Neuron (in vitro differentiated cells): ENCODE measurements around the gene JPH3.

Source experiments
- H2AFZ ChIP-seq: one replicate; pipeline ENCODE4 v1.6.1; 2013; ENCODE audit warnings: low read depth, mild to moderate bottlenecking, inconsistent platforms, low read length, moderate library complexity
- H3K27me3 ChIP-seq: one replicate; pipeline ENCODE4 v1.6.1; 2013; ENCODE audit warnings: low read length; ENCODE audit not compliant: insufficient read depth
- H3K36me3 ChIP-seq: one replicate; pipeline ENCODE4 v1.6.1; 2013; ENCODE audit warnings: low read length; ENCODE audit not compliant: insufficient read depth
- H3K4me1 ChIP-seq: one replicate; pipeline ENCODE4 v1.6.1; 2013; ENCODE audit warnings: low read length; ENCODE audit not compliant: insufficient read depth
- H3K4me3 ChIP-seq: 2 replicates; pipeline ENCODE4 v1.5.1; 2013; ENCODE audit warnings: mild to moderate bottlenecking, low read length, moderate library complexity
- H3K9me3 ChIP-seq: one replicate; pipeline ENCODE4 v1.6.1; 2013; ENCODE audit warnings: low read length

The JPH3 gene

GRCh38 chr16:87613961-87614360 is 11.7 kb downstream of the JPH3 start:
- no peaks in the 10 kb centered on the region for H3K4me1 ChIP-seq
- H3K4me3 ChIP-seq, result no peak overlapping the region
- H3K36me3 ChIP-seq, result no peaks in the 10 kb centered on the region
- no peak overlapping the region for H2AFZ ChIP-seq
- H3K27me3 ChIP-seq, result peaks cover 4% of the 10 kb centered on the region
- no peaks in the 10 kb centered on the region for H3K9me3 ChIP-seq

GRCh38 chr16:87615621-87616041 is 13.3 kb downstream of the JPH3 start:
- H3K27me3 ChIP-seq, result peaks cover 4% of the 10 kb centered on the region
- no peaks in the 10 kb centered on the region for H3K36me3 ChIP-seq
- no peaks in the 10 kb centered on the region for H3K9me3 ChIP-seq
- no peak overlapping the region for H3K4me3 ChIP-seq
- H3K4me1 ChIP-seq, result no peaks in the 10 kb centered on the region
- H2AFZ ChIP-seq, result no peak overlapping the region

GRCh38 chr16:87616556-87616955 is 14.2 kb downstream of the JPH3 start:
- H3K27me3 ChIP-seq, result peaks cover 5% of the 10 kb centered on the region
- no peaks in the 10 kb centered on the region for H3K9me3 ChIP-seq
- no peaks in the 10 kb centered on the region for H3K4me1 ChIP-seq
- no peak overlapping the region for H2AFZ ChIP-seq
- no peaks in the 10 kb centered on the region for H3K36me3 ChIP-seq
- no peak overlapping the region for H3K4me3 ChIP-seq

DNA sequence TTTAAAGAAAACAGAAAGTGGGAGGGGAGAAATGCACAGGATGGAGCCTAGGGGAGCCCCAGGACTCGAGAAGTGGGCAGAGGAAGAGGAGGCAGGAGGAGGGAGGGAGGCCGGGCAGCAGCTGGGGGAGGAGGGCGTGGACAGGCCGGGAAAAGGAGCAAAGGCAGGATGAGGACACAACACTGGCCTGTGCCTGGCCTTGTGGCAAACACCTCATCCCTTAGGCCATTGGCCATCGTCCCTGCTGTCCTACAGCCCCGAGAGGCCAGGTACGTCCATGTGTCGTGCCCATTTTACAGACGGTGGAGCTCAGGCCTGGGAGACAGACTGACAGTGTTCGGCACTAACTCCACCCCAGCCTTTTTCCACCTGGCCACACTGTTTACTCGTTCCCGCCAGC is 15.9 kb downstream of the JPH3 start:
- Histone ChIP-seq H2AFZ (no peak overlapping the region), H3K27me3 (peaks cover 18% of the 10 kb centered on the region), H3K9me3 (no peaks in the 10 kb centered on the region), H3K4me3 (no peak overlapping the region), H3K4me1 (no peaks in the 10 kb centered on the region), H3K36me3 (no peaks in the 10 kb centered on the region)

DNA sequence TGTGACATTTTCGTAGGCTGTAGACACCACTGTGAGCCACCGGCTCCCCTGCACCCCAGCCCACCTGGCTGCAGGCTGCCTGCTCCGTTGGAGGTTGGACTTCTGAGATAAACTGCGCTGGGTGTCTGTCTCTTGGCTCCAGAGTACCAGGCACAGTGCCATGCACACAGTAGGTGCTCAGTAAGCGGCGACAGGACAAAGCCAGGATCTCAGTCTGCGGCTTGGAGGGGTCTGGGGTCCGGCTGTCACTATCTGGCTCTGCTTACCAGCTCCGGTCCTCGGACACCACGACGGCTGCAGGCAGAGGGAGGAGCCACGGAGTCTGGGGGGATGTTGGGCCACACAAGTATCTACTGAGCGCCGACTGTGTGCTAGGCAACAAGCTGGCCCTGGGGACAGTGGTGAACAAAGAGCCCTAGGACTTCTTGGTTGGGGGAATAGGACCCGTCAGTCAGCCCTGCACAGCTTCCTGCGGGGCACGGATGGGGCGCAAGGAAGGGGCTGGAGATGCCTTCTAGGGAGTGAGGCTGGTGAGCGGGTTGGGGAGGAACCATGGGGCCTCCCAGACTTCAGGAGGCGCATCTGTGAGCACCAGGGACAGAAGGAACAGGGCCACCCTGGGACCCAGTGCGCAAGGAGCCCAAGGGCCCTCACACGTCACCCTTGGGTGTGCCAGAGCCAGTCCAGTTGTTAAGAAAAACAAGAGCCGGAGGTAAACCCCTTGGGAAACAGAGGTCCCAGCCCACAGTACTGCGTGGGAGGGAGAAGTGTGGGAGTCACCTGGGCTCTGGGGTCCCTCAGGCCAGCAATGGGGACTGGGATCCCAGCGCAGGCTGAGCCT is 17.3 kb downstream of the JPH3 start:
- Histone ChIP-seq H3K36me3 (no peaks in the 10 kb centered on the region), H3K4me1 (no peaks in the 10 kb centered on the region), H3K27me3 (peaks cover 25% of the 10 kb centered on the region), H2AFZ (no peak overlapping the region), H3K4me3 (no peak overlapping the region), H3K9me3 (no peaks in the 10 kb centered on the region)

GRCh38 chr16:87620201-87620495 is 17.8 kb downstream of the JPH3 start:
- no peaks in the 10 kb centered on the region for H3K36me3 ChIP-seq
- H3K4me3 ChIP-seq, result no peak overlapping the region
- H3K4me1 ChIP-seq, result no peaks in the 10 kb centered on the region
- no peaks in the 10 kb centered on the region for H3K9me3 ChIP-seq
- peaks cover 25% of the 10 kb centered on the region for H3K27me3 ChIP-seq
- no peak overlapping the region for H2AFZ ChIP-seq

- no peaks in the 10 kb centered on the region for H3K9me3 ChIP-seq
- H3K36me3 ChIP-seq, result no peaks in the 10 kb centered on the region
- H2AFZ ChIP-seq, result no peak overlapping the region
- peaks cover 25% of the 10 kb centered on the region for H3K27me3 ChIP-seq
- no peaks in the 10 kb centered on the region for H3K4me1 ChIP-seq
- H3K4me3 ChIP-seq, result no peak overlapping the region
These were observed 19.2 kb downstream of the JPH3 start for GRCh38 chr16:87621550-87621829.

DNA sequence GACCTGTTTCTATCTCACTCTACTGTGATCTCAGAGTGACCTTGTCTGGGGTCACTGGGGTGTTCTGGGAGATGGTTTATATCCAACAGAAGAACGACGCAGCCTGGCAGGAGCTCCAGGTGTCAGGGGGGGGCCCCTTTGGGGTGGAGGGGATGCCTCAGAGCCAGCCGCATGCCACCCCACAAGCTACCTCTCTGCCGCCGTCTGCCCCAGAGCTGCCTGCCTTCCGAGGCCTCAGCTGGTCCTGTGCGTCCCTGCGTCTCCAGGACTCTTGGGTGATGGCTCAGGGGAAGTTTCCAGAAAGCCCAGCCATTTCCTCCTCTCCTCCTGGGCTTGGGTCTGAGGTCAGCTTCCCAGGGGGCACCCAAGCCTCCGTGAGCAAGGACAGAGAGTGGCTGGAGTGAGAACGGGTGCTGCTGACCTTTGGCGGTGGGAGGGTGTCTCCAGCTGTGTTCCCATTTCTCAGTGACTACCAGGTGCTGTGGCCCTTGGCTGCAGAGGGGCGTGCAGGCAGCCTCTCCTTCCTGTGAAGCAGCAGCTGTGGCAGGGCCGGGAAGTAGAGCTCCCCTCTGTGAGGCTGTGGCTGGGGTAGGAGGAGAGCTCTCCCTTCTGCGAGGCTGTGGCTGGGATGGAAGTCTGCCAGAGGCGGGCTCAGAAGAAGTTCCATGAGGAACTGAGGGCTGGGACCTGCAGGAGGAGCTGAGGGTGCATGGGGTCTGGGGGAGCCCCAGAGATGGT is 19.8 kb downstream of the JPH3 start:
- Histone ChIP-seq H3K9me3 (no peaks in the 10 kb centered on the region), H3K27me3 (peaks cover 25% of the 10 kb centered on the region), H3K4me1 (no peaks in the 10 kb centered on the region), H2AFZ (no peak overlapping the region), H3K36me3 (no peaks in the 10 kb centered on the region), H3K4me3 (no peak overlapping the region)

DNA sequence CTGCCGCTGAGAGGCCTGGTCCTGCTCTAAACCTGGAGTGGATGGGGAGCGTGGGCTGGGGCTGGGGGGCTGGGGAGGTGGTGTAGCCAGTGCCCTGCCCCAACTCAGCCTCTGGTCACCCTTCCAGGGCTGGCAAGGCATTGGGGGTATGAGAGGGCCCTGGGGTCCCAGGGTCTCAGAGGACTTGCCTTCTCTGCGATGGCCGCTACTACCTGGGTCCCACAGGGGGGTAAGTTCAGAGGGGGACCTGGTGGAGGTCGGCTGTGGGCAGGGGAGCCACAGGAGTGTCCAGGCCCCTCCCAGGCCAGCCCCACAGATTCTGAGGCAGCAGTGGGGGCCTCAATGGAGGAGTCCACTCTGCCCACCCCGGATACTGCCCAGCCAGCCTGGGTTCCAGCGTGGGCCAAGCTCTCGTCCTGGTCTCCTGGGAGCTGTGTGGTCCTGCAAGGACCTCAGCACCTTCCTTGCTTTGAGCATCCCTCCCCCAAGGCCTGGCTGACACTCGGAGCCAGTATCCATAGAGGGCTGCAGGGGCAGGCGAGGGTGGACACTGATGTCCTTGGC is 20.5 kb downstream of the JPH3 start:
- no peaks in the 10 kb centered on the region for H3K9me3 ChIP-seq
- H3K4me1 ChIP-seq, result no peaks in the 10 kb centered on the region
- no peak overlapping the region for H3K4me3 ChIP-seq
- H3K27me3 ChIP-seq, result peaks cover 25% of the 10 kb centered on the region
- no peaks in the 10 kb centered on the region for H3K36me3 ChIP-seq
- no peak overlapping the region for H2AFZ ChIP-seq

DNA sequence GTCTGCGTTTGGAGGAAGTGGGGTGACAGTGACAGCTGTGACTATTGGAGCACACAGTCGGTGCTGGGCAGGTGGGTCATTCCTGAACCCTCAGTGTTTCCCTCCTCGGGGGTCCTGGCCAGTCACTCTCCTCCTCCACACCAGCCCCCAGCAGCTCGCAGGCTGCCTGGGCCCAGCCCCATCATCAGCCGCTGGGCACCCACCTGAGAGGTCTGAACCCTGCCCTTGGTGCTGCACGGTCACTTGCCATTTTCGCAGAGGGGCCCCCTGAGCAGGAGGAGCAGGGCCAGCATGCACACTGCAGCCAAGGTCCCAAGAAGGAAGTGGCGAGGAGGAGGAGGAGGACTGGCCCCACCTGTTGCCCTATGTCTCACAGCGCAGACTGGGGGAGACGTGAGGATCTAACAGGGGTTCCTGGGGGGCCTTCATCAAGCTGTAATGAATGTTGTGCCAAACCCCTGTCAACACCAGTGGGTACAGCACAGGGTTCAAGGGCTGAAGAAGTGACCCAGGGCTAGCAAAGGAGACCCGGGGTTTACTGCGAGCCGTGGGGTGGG is 23.0 kb downstream of the JPH3 start:
- H3K4me1 ChIP-seq, result no peaks in the 10 kb centered on the region
- peaks cover 21% of the 10 kb centered on the region for H3K27me3 ChIP-seq
- peaks cover 2% of the 10 kb centered on the region for H3K9me3 ChIP-seq
- H3K4me3 ChIP-seq, result no peak overlapping the region
- H2AFZ ChIP-seq, result no peak overlapping the region
- H3K36me3 ChIP-seq, result no peaks in the 10 kb centered on the region

GRCh38 chr16:87626401-87626800 is 24.1 kb downstream of the JPH3 start:
- H3K4me3 ChIP-seq, result no peak overlapping the region
- H3K36me3 ChIP-seq, result no peaks in the 10 kb centered on the region
- peaks cover 21% of the 10 kb centered on the region for H3K27me3 ChIP-seq
- peaks cover 3% of the 10 kb centered on the region for H3K9me3 ChIP-seq
- H3K4me1 ChIP-seq, result no peaks in the 10 kb centered on the region
- no peak overlapping the region for H2AFZ ChIP-seq

DNA sequence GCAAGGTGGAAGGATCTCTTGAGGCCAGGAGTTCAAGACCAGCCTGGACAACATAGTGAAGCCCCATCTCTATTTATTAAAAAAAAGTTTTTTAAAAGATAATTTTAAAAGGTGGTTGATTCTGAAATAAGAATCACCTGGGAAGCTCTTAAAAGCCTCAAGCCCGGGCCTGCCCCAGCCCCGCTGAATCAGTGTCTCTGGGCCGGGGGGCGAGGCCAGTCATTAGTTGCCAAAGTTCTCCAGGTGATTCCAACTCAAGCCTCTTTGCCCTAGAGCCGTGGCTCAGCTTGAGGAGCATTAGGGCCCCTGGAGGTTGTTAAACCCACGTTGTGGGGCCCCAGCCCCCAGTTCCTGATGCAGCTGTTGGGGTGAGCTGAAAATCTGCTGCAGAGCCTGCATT is 24.6 kb downstream of the JPH3 start:
- no peaks in the 10 kb centered on the region for H3K36me3 ChIP-seq
- H3K9me3 ChIP-seq, result peaks cover 3% of the 10 kb centered on the region
- H3K4me3 ChIP-seq, result no peak overlapping the region
- no peak overlapping the region for H2AFZ ChIP-seq
- H3K27me3 ChIP-seq, result peaks cover 17% of the 10 kb centered on the region
- no peaks in the 10 kb centered on the region for H3K4me1 ChIP-seq

GRCh38 chr16:87627542-87628245 is 25.4 kb downstream of the JPH3 start:
- Histone ChIP-seq H3K9me3 (peaks cover 3% of the 10 kb centered on the region), H3K27me3 (peaks cover 11% of the 10 kb centered on the region), H3K4me3 (no peak overlapping the region), H3K4me1 (no peaks in the 10 kb centered on the region), H2AFZ (no peak overlapping the region), H3K36me3 (no peaks in the 10 kb centered on the region)
